Measurements from ENCODE around the gene DIP2A. TPM values are rescaled to one million over a fixed set of nuclear protein-coding genes. Genes with fewer than 3 reads are reported as not detected.
"Not testable (repeated sequence)": the region's sequence is repeated elsewhere in the genome, so short reads cannot be mapped to it uniquely, and the experiment has no call there.

DIP2A gene
- total RNA-seq, 1 experiment from 2014 or later, result 14.8 TPM

- no peak for DNase-seq (ENCODE audit: extremely low read depth, low read depth)
These were observed 16.7 kb upstream of the DIP2A start for GRCh38 chr21:46441961-46442498.

- DNase-seq (ENCODE audit: extremely low read depth, low read depth), result no peak
These were observed 15.8 kb upstream of the DIP2A start for GRCh38 chr21:46442938-46443337.

GRCh38 chr21:46443910-46444309 is 14.8 kb upstream of the DIP2A start:
- DNase-seq (ENCODE audit: extremely low read depth, low read depth), result no peak

GRCh38 chr21:46448108-46448507 is 10.6 kb upstream of the DIP2A start:
- no peak for DNase-seq (ENCODE audit: extremely low read depth, low read depth)

- not testable (repeated sequence) for DNase-seq (ENCODE audit: extremely low read depth, low read depth)
These were observed 9.8 kb upstream of the DIP2A start for GRCh38 chr21:46448855-46449254.

- no peak for DNase-seq (ENCODE audit: extremely low read depth, low read depth)
These were observed 6.0 kb upstream of the DIP2A start for GRCh38 chr21:46452710-46453109.

GRCh38 chr21:46454142-46454541 is 4.5 kb upstream of the DIP2A start:
- DNase-seq (ENCODE audit: extremely low read depth, low read depth), result no peak

GRCh38 chr21:46454634-46455390 is 3.9 kb upstream of the DIP2A start:
- no peak for DNase-seq (ENCODE audit: extremely low read depth, low read depth)

GRCh38 chr21:46455575-46456385 is 2.9 kb upstream of the DIP2A start:
- no peak for DNase-seq (ENCODE audit: extremely low read depth, low read depth)

- no peak for DNase-seq (ENCODE audit: extremely low read depth, low read depth)
These were observed 1.9 kb upstream of the DIP2A start for GRCh38 chr21:46456750-46457149.

- no peak for DNase-seq (ENCODE audit: extremely low read depth, low read depth)
These were observed 833 bp upstream of the DIP2A start for GRCh38 chr21:46457801-46458314.

GRCh38 chr21:46459024-46459355 is 299 bp downstream of the DIP2A start:
- DNase-seq (ENCODE audit: extremely low read depth, low read depth), result no peak

GRCh38 chr21:46459356-46460112 is 843 bp downstream of the DIP2A start:
- DNase-seq (ENCODE audit: extremely low read depth, low read depth), result no peak

- DNase-seq (ENCODE audit: extremely low read depth, low read depth), result no peak
These were observed 3.2 kb downstream of the DIP2A start for GRCh38 chr21:46461909-46462308.

GRCh38 chr21:46465153-46465552 is 6.5 kb downstream of the DIP2A start:
- not testable (repeated sequence) for DNase-seq (ENCODE audit: extremely low read depth, low read depth)

GRCh38 chr21:46465651-46466050 is 7.0 kb downstream of the DIP2A start:
- DNase-seq (ENCODE audit: extremely low read depth, low read depth), result no peak

- DNase-seq (ENCODE audit: extremely low read depth, low read depth), result no peak
These were observed 9.6 kb downstream of the DIP2A start for GRCh38 chr21:46468108-46468774.

GRCh38 chr21:46469275-46469674 is 10.6 kb downstream of the DIP2A start:
- DNase-seq (ENCODE audit: extremely low read depth, low read depth), result no peak

- DNase-seq (ENCODE audit: extremely low read depth, low read depth), result no peak
These were observed 12.8 kb downstream of the DIP2A start for GRCh38 chr21:46471514-46471913.

GRCh38 chr21:46472246-46472645 is 13.6 kb downstream of the DIP2A start:
- no peak for DNase-seq (ENCODE audit: extremely low read depth, low read depth)

Measured in NCI-H460 (cell line).